Keratinocyte (primary cell): ENCODE results near the gene PDXDC1.

Source experiments
- EZH2 ChIP-seq: IDR thresholded peaks from one replicate; pipeline ENCODE4 v1.6.1; 2012; ENCODE audit warnings: inconsistent platforms, mild to moderate bottlenecking, low read length, moderate library complexity
- TF ChIP-seq, protein P1 (sequence below), 3 experiments: IDR thresholded peaks in 1 of 3; conservative IDR thresholded peaks in 1 of 3; optimal IDR thresholded peaks in 1 of 3; 2 replicates in 2 of 3; 3 replicates in 1 of 3; pipeline versions ENCODE3 to v1.5.1; 2011; ENCODE audit warnings: low read length in 3 of 3, mild to moderate bottlenecking in 3 of 3, moderate library complexity in 2 of 3, control low read depth in 1 of 3, inconsistent platforms in 1 of 3; ENCODE audit not compliant: insufficient read depth in 2 of 3; ENCODE audit errors: extremely low read depth in 1 of 3

DNA sequence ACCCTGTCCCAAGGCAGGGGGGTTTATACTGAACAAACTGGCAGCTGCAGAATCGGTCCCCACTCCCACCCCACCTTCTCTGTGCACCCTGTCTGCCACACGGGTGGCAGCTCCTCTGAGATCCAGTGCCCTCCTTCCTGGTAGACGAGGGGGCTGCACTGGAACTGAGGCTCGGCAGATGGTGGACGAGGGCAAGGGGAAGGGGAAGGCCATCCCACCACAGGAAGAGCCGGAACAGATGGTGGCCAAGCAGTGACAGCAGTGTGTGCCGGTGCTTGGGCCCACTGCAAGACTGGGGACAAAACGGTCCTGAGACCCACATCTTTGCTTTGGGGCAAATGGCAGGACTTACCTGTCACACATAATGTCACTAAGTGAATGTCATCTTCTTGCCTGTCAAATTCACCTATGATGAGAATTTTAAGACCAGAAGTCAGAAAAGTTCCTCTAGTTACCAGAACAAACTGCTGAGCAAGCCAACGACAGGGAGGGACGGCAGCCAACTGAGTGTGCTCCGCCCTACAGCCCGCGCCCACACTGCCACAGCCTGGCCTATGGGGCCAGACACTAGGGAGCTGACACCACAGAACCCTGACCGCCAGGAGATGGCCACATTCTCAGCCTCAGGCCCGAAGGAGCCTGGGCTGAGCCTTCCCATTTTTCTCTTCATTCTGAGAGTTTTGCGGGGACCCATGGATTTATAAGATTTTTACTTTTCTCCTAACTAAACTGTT lies 66.6 kb downstream of the PDXDC1 start:
- TF ChIP-seq, protein P1, sequence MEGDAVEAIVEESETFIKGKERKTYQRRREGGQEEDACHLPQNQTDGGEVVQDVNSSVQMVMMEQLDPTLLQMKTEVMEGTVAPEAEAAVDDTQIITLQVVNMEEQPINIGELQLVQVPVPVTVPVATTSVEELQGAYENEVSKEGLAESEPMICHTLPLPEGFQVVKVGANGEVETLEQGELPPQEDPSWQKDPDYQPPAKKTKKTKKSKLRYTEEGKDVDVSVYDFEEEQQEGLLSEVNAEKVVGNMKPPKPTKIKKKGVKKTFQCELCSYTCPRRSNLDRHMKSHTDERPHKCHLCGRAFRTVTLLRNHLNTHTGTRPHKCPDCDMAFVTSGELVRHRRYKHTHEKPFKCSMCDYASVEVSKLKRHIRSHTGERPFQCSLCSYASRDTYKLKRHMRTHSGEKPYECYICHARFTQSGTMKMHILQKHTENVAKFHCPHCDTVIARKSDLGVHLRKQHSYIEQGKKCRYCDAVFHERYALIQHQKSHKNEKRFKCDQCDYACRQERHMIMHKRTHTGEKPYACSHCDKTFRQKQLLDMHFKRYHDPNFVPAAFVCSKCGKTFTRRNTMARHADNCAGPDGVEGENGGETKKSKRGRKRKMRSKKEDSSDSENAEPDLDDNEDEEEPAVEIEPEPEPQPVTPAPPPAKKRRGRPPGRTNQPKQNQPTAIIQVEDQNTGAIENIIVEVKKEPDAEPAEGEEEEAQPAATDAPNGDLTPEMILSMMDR (optimal IDR thresholded peaks at IDR 0.05 in 1 of 3, IDR thresholded peaks at IDR 0.05 in 1 of 3, conservative IDR thresholded peaks at IDR 0.05 in 1 of 3; ENCODE audit: extremely low read depth in 1 of 3, insufficient read depth in 2 of 3, low read length in 3 of 3) = no peak
- TF ChIP-seq EZH2 = no peak
